HCT116 (cell line): ENCODE data around the gene SCT.

ENCODE experiments used
- CBX3 ChIP-seq: IDR thresholded peaks from 2 replicates; pipeline ENCODE4 v1.6.1; 2012; ENCODE audit warnings: low read depth
- CTCF ChIP-seq, 3 experiments: fragments of 200-600 bp in 1 of 3; sonication (generic) in 1 of 3; IDR thresholded peaks in 2 of 3; conservative IDR thresholded peaks in 1 of 3; 2 replicates each; pipeline ENCODE4 v1.5.1; 2012 to 2017; ENCODE audit warnings: low read depth in 2 of 3, low read length in 2 of 3, antibody characterized with exemption in 1 of 3, borderline replicate concordance in 1 of 3, control low read depth in 1 of 3, mild to moderate bottlenecking in 1 of 3, mixed read lengths in 1 of 3, mixed run types in 1 of 3, moderate library complexity in 1 of 3; ENCODE audit not compliant: insufficient read depth in 1 of 3
- EZH2 ChIP-seq: fragments of 200-600 bp; sonication (generic); IDR thresholded peaks from 2 replicates; pipeline ENCODE4 v1.6.1; 2017; ENCODE audit warnings: antibody characterized with exemption, mixed run types
- JUND ChIP-seq: IDR thresholded peaks from 2 replicates; pipeline ENCODE4 v1.6.1; 2012
- POLR2A ChIP-seq: IDR thresholded peaks from 2 replicates; pipeline ENCODE4 v1.7.0; 2011; ENCODE audit warnings: borderline replicate concordance; ENCODE audit not compliant: insufficient read depth, insufficient read length; ENCODE audit errors: extremely low read depth
- RAD21 ChIP-seq: IDR thresholded peaks from 2 replicates; pipeline ENCODE4 v1.6.1; 2012; ENCODE audit warnings: low read depth, mild to moderate bottlenecking
- ZBTB33 ChIP-seq: IDR thresholded peaks from 2 replicates; pipeline ENCODE4 v1.6.1; 2011; ENCODE audit warnings: mild to moderate bottlenecking, low read length, moderate library complexity; ENCODE audit not compliant: insufficient replicate concordance; ENCODE audit errors: extremely low read depth
- ZFX ChIP-seq: fragments of 450-650 bp; IDR thresholded peaks from 2 replicates; pipeline ENCODE4 v1.6.1; 2017

DNA sequence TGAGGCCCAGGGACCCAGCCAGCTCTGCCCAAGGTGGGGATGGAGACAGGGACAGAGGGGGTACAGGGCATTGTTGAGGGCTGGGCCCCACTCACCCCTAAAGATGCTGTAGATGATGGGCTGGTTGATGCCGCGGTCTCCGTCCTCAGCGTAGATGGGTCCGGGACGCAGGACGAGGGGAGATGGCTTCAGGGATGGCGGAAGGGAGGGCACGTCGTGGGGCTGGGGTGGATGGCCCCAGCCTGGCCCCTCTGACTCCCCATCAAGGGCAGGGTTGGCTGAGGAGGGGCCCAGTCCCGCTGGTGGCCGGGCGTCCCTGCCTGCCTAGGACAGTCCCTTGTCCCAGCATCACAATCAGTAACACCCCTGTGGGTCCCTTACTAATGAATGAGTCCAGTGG lies 6.8 kb downstream of the SCT start:
- no peak for TF ChIP-seq POLR2A
- no peak for TF ChIP-seq ZFX
- no peak for TF ChIP-seq CTCF (IDR thresholded peaks at IDR 0.05 in 2 of 3, conservative IDR thresholded peaks at IDR 0.05 in 1 of 3; ENCODE audit: borderline replicate concordance in 1 of 3, insufficient read depth in 1 of 3, low read depth in 2 of 3, low read length in 2 of 3)
- TF ChIP-seq EZH2 = no peak
- no peak for TF ChIP-seq JUND
- no peak for TF ChIP-seq RAD21
- no peak for TF ChIP-seq ZBTB33
- TF ChIP-seq CBX3 = no peak
